ENCODE measurements around the gene C3AR1.
"Not testable (repeated sequence)": the region's sequence is repeated elsewhere in the genome, so short reads cannot be mapped to it uniquely, and the experiment has no call there.

The C3AR1 gene

DNA sequence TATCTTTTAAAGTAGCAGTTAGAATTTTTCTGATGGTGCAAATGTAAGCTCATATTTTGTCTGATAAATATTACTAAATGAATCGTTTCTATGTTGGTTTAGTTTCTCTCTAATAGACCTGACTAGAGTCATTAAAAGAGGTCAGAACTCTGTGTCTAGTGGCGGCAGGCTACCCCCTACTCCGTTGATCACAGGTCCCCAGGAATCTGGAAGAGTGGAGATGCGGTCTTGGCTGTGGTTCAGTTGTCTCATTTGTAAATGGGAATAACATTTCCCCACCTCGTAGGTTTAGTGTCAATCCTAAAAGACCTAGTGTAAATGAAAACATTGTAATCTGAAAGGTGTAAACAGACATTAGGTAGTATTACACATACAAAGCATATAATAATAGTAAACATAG lies 38.3 kb downstream of the C3AR1 start:
- no peak for DNase-seq (ENCODE audit: low spot score)

GRCh38 chr12:8026291-8026900 lies 39.8 kb downstream of the C3AR1 start:
- peak; percentile 98 for DNase-seq (ENCODE audit: low spot score)

DNA sequence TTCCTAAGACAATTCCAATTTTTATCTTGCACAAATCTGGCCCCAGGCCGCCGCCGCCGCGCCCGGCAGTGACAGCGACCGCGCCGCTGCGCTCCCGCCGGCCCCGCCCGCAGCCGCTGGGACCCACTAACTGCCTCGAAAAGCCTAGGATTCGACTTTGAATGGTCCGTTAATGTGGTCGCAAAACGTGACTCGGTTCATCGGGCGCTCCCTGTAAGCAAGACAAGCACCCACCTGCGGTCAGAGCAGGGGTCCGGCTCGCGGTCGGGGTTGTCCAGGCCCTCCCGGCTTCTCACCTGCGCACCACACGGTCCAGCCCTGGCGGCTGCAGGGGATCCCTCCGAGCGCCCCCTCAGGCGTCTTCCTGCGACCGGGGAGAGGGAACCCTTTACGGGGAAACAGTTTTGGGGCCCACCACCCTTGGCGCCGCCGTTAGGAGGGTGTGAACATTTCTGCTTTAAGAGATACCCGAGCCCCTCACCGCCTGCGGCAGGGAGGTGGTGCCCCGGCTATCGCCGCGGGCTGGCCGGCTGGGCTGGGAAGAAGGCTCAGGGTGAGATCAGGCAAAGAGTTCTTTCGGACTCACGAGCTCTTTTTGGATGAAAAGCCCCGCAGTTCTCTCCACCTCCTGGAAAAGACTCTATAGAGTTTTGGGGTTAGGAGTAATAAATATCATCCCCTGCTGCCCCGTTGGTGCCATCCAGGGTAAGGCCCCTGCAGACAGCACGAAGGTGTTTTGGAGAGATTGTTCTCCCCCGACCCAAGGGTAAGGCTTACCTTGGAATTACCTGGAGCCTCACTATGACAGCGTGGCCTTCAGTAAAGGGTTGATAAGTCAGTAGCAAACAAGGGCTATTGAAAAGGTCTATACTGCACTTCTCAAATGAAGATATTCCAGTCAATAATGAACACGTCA lies 47.2 kb downstream of the C3AR1 start:
- DNase-seq (ENCODE audit: low spot score) = no peak

DNA sequence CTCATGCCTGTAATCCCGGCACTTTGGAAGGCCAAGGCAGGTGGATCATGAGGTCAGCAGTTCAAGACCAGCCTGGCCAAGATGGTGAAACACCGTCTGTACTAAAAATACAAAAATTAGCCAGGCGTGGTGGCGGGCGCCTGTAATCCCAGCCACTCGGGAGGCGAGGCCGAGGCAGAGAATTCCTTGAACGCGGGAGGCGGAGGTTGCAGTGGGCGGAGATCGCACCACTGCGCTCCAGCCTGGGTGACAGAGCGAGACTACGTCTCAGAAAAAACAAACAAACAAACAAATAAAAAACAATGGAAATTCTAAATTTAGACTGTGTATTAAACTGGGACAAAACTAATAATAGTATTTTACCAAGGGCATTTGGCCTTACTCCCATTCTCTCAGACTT lies 47.9 kb downstream of the C3AR1 start:
- not testable (repeated sequence) for DNase-seq (ENCODE audit: low spot score)

- DNase-seq (ENCODE audit: low spot score) = no peak
These were observed 51.3 kb downstream of the C3AR1 start for GRCh38 chr12:8014836-8015235.

- DNase-seq (ENCODE audit: low spot score) = no peak
These were observed 53.4 kb downstream of the C3AR1 start for GRCh38 chr12:8012651-8013309.

DNA sequence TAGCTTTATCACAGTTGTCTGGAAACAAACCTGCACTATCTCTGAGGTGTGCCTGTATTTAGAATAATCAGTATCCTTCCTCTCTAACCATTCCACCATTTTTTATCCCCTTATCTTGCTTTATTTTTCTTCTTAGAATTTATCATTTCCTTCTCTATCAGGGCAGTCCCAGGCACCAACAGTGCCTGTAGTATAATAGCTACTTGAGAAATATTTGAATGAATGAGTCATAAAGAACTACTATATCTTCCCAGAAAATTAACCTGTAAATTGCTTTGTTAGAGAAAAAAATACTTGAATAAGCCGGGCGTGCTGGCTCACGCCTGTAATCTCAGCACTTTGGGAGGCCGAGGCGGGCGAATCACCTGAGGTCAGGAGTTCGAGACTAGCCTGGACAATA lies 54.8 kb downstream of the C3AR1 start:
- no peak for DNase-seq (ENCODE audit: low spot score)

Data from left forelimb (tissue), 1 donor.